Activated CD8-positive, alpha-beta memory T cell treated with anti-CD3 and anti-CD28 coated beads for 1 hour (primary cell): ENCODE measurements around the gene FAU.

Experiments used
- DNase-seq, 2 donors: peaks; one replicate each; pipeline ENCODE4 v3.0.0-alpha.2; 2020; ENCODE audit warnings: low read depth in 1 of 2; ENCODE audit errors: extremely low read depth in 1 of 2

Gene FAU

GRCh38 chr11:65109231-65110198 lies 12.4 kb downstream of the FAU start:
- DNase-seq, result no peak

DNA sequence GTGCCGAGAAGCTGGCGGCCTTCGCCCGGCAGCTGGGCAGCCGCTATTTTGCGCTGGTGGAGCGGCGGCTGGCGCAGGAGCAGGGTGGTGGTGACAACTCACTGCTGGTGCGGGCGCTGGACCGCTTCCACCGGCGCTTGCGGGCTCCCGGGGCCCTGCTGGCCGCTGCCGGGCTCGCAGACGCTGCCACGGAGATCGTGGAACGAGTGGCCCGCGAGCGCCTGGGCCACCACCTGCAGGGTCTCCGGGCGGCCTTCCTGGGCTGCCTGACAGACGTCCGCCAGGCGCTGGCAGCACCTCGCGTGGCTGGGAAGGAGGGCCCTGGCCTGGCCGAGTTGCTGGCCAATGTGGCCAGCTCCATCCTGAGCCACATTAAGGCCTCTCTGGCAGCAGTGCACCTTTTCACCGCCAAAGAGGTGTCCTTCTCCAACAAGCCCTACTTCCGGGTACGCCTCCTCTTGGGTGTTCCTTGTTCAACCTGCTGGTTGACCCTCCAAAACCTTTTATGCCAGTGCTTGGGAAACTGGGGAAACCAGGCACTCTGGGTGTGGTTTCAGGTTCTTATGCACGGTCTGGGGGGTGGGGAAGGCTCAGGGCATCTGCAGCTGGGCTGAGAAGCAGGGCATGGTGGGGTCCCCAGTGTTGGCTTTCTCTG lies 13.3 kb downstream of the FAU start:
- DNase-seq, result no peak

DNA sequence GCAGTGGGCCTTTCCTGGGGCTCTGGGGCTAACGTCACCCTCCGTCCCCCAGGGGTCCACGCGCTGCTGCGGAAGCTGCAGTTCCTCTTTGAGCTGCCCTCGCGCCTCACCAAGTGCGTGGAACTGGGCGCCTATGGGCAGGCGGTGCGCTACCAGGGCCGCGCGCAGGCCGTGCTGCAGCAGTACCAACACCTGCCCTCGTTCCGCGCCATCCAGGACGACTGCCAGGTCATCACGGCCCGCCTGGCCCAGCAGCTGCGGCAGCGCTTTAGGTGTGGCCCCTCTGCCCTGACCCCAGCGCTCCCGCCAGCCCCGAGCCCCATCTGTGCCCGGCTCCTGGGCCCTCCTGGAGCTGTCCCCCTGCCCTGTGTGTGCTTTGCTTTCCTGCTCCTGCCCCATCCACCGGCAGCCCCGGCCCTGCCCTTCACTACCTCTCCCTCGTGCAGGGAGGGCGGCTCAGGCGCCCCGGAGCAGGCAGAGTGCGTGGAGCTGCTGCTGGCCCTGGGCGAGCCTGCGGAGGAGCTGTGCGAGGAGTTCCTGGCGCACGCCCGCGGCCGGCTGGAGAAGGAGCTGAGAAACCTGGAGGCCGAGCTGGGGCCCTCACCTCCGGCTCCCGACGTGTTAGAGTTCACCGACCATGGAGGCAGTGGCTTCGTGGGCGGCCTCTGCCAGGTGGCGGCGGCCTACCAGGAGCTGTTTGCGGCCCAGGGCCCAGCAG lies 14.0 kb downstream of the FAU start:
- DNase-seq, result no peak

DNA sequence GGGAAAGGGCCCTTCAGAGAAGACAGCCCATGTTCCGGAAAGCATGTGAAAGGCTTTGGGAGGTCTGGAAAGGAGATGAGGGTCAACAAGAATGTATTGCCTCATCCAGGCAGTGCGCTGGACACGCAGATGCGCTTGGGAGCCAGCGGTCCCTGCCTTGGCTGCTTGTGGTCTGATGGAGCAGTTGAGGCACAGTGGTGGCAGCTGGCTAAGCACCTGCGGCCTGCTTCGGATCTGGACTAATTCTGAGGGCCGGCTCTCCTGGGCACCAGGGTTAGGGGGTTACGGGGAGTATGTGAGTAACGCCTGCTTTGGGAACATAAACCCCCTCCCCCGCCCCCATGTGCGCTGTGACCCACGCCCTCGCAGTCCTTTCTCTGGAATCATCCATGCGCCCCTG lies 14.9 kb downstream of the FAU start:
- no peak for DNase-seq

DNA sequence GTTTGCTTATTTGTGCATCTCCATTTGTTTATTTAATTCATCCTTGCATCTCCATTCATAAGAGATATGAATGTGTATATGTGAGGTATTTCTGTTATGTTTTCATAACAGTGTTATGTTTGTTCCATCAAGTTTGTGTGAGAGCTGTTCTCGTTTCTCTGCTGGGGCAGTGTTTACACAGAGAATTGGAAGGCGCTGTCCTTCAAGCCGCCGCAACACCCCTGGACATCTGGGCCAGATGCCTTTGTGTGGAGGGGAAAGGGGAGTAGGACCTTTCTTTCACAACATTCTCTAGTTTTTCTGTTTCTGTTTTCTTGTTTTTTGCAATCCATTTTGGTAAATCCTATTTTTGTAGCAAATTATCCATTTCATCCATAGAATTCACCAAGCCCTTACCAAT lies 17.3 kb downstream of the FAU start:
- no peak for DNase-seq

GRCh38 chr11:65103476-65103875 lies 18.5 kb downstream of the FAU start:
- DNase-seq, result no peak

GRCh38 chr11:65102142-65103095 lies 19.5 kb downstream of the FAU start:
- no peak for DNase-seq

DNA sequence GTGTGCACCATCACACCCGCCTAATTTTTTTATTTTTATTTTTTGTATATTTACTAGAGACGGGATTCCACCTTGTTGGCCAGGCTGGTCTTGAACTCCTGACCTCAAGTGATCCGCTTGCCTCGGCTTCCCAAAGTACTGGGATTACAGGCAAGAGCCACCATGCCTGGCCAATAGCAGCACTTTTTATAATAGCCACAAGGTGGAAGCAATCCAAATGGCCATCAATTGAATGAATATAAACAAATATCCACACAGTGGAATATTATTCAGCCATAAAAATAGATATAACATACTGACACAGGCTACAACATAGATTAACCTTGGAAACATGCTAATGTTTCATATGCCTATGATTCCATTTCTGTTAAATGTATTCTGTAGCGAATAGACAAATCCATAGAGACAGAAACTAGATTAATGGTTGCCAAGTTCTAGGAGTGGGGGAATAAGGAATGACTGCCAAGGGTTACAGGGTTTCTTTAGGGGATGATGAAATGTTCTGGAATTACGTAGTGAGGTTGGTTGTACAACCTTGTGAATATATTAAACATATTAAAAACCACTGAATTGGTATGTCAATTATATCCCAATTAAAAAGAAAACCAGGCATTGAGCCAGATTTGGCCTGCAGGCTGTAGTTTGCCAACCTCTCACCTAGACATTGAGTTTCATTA lies 21.1 kb downstream of the FAU start:
- DNase-seq, result no peak

DNA sequence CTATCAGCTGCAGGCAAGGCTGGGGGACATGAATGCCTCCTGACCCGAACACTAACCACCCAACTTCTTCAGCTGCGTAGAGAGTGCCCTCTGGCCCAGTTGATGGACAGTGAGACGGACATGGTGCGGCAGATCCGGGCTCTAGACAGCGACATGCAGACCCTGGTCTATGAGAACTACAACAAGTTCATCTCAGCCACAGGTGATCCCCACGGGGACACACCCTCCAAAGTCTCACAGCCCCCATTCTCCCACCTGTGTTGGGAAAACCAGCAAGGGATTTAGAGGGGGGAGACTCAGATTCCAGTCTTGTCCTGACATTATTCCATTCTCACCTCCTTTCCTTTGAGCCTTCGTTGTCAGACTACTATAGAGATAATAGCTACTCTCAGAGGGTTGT lies 25.0 kb downstream of the FAU start:
- DNase-seq, result no peak

DNA sequence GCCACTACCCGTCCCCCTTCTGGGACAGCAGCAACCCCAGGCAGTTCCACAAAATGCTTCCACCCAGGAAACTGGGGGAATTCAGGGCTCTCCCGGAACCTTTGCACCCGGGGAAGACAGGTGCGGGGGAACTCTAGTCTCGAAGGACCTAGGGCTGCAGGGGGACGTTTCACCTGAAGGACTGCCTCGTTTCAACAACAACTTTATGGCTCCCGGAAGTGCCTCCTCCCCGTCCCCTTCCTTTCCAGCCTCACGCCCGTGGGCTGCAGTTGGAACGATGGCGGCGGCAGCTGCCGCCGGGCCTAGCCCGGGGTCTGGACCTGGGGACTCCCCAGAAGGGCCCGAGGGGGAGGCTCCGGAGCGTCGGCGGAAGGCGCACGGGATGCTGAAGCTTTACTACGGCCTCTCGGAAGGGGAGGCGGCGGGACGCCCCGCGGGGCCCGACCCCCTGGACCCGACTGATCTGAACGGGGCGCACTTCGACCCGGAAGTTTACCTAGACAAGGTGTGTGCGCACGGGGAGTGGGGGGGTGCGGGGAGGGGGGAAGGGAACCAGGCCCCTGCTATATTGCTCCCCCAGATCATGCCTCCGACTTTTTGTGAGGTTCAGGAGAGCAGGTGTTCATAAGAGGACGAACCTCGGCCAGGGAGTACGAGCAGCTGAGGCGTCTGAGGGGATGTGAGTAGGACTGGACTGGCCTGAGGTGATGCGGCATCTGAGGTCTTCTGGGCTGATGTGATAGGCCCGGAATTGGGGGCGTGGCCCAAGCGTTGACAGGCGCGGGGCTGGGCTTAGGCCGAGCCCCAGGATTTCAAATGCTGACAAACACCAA lies 25.7 kb downstream of the FAU start, which contains the start of gene VPS51:
TSS of gene VPS51 (plus strand) at position 241 of the 833 bp plus-strand sequence. CDS start at position 278, 37 bp downstream.
- peak; percentile 63 to 66 for DNase-seq

DNA sequence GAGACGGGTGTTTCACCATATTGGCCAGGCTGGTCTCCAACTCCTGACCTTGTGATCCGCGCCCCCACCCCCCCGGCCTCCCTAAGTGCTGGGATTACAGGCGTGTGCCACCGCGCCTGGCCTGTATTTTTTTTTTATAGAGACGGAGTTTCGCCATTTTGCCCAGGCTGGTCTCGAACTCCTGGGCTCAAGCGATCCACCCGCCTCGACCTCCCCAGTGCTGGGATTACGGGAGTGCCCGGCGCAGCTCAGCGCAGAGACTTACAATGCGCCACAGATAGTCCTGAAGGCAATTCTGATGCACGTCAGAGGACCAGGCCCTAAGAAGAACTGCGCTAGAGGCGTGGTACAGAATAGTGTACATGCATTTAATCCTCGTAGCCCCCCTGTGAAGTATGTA lies 26.5 kb downstream of the FAU start:
- no peak for DNase-seq

- DNase-seq, result no peak
Observed at GRCh38 chr11:65090628-65091027, 31.3 kb downstream of the FAU start.

DNA sequence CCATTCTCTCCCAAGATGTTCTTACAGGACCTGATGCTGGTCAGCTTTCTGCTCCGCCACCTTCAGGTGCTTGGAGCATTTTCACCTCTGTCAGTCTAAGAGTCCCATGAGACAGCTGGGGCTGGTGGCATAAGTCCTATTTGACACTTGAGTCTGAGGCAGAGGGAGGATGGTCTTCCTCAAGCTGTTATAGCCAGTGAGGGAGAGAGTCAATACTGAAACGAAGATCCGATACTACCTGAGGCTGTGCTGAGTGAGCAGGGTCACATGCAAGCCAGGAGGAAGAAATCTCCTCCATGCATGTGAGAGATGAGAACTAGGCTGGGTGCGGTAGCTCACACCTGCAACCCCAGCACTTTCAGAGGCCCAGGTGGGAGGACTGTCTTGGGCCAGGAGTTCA lies 32.3 kb downstream of the FAU start:
- no peak for DNase-seq

DNA sequence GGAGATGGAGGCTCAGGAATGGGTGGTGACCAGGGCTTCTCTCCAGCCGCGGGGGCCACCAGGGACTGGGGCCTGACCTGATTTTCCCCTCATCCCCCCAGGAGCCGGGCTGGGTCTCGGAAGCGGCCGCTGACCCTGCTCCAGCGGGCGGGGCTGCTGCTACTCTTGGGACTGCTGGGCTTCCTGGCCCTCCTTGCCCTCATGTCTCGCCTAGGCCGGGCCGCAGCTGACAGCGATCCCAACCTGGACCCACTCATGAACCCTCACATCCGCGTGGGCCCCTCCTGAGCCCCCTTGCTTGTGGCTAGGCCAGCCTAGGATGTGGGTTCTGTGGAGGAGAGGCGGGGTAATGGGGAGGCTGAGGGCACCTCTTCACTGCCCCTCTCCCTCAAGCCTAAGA lies 34.1 kb downstream of the FAU start:
- DNase-seq, result no peak

- DNase-seq, result no peak
Observed at GRCh38 chr11:65087216-65087615, 34.7 kb downstream of the FAU start.

DNA sequence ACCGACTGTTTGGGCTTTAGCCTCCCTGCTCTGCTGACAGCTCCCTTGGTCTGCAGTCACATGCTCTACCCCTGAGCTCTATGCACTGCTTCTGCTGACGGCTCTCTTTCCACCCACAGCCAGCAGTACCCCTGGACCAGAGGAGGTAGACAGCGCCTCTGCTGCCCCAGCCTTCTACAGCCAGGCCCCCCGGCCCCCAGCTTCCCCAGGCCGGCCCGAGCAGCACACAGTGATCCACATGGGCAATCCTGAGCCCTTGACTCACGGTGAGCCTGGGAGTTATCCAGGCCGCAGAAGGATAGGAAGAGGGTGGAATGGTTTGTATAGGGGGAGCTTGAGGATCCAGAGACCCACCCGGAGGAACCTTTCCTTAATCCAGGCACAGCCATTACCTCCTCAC lies 35.1 kb downstream of the FAU start:
- no peak for DNase-seq

DNA sequence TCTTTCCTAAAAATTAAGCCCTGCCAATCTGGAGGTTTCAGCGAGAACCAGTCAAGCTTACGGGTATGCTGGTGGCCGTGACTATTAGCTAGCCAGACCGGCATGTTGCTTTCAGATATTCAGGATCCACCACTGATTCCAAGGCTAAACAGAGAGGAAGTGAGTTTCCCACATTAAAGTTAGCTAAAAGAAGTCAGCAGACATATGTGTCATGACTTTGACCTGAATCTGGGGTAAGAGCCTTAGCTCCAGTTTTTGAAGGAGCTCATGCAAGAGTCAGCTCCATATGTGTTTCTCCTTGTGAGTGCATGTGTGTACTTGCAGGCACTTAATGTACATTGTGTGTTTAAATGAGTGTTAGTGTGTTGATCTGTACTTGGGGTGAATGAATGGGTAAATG lies 36.5 kb downstream of the FAU start:
- no peak for DNase-seq

DNA sequence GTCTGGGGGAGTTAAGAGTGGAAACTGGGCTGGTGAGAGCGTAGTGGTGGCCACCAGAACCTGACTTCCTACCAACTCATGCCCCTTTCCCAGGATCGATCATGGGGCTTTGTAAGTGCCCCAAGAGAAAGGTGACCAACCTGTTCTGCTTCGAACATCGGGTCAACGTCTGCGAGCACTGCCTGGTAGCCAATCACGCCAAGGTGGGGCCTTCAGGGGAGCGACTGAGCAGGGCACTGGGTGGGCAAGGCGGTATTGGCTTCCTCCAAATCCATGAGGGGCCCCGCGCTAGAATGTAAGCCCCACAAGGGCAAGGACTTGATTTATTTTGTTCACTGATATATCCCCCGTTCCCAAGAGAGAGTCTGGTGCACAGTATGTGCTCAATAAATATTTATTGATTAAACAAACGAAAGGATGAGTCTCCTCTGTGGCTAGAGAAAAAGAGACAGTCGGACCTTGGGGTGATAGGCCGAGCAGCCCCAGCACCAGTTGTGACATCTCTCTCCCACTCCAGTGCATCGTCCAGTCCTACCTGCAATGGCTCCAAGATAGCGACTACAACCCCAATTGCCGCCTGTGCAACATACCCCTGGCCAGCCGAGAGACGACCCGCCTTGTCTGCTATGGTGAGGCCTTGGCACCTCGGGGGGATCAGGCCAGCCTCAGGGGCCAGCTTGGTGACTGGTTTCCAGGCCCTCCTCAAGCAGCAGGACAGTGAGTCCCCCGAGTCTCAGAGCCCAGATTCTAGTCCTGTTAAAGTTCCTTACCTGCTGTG lies 37.1 kb downstream of the FAU start:
- DNase-seq, result no peak
